HEK293 (cell line): ENCODE results near the gene LPIN2.

Source experiments
- CTCF ChIA-PET: fragments of 350-600 bp; formaldehyde crosslinking; extraction: SDS; loops from one replicate; lab custom pipeline; 2021; ENCODE audit warnings: antibody characterized with exemption; lab: Yijun Ruan, JAX
- POLR2A ChIA-PET: fragments of 300-600 bp; formaldehyde crosslinking; extraction: SDS; loops from one replicate; lab custom pipeline; 2020; ENCODE audit warnings: antibody characterized with exemption, inconsistent platforms; lab: Yijun Ruan, JAX
- H3K27ac ChIP-seq: fragments of 200-500 bp; sonication (Bioruptor generic); 2 replicates; pipeline ENCODE4 v1.5.1; 2014; ENCODE audit warnings: low read depth, low read length, control low read depth, inconsistent platforms; ENCODE audit errors: extremely low read depth
- H3K36me3 ChIP-seq, 2 experiments: fragments of 200-500 bp in 1 of 2; sonication (Bioruptor generic) in 1 of 2; 1 replicate in 1 of 2; 2 replicates in 1 of 2; pipeline ENCODE4 v1.5.1; 2014 to 2017; ENCODE audit warnings: inconsistent platforms in 2 of 2, low read length in 2 of 2; ENCODE audit not compliant: control insufficient read depth in 2 of 2, insufficient read depth in 1 of 2
- H3K4me1 ChIP-seq: fragments of 200-500 bp; sonication (Bioruptor generic); 2 replicates; pipeline ENCODE4 v1.5.1; 2014; ENCODE audit warnings: mild to moderate bottlenecking, low read length, inconsistent platforms; ENCODE audit not compliant: control insufficient read depth, insufficient read depth
- H3K4me3 ChIP-seq: 2 replicates; pipeline ENCODE4 v1.5.1; 2011; ENCODE audit warnings: low read depth, mild to moderate bottlenecking, control low read depth, low read length, moderate library complexity
- H3K9me3 ChIP-seq: fragments of 200-500 bp; sonication (Bioruptor generic); 2 replicates; pipeline ENCODE4 v1.5.1; 2014; ENCODE audit warnings: low read depth, low read length, inconsistent platforms; ENCODE audit not compliant: control insufficient read depth, insufficient read depth
- BCL11A ChIP-seq: fragments of 450-650 bp; formaldehyde crosslinking; IDR thresholded peaks from 2 replicates; pipeline ENCODE4 v1.5.1; 2016; ENCODE audit warnings: low read depth, missing biosample characterization, missing genetic modification characterization
- GLI4 ChIP-seq: fragments of 450-650 bp; formaldehyde crosslinking; IDR thresholded peaks from 2 replicates; pipeline ENCODE4 v1.5.1; 2016; ENCODE audit warnings: missing biosample characterization, missing genetic modification characterization
- SALL2 ChIP-seq: fragments of 450-650 bp; formaldehyde crosslinking; IDR thresholded peaks from 2 replicates; pipeline ENCODE4 v1.5.0; 2017; ENCODE audit warnings: missing biosample characterization, mild to moderate bottlenecking, missing genetic modification characterization, borderline replicate concordance
- ZBTB17 ChIP-seq: fragments of 450-650 bp; formaldehyde crosslinking; IDR thresholded peaks from 2 replicates; pipeline ENCODE4 v1.5.1; 2016; ENCODE audit warnings: missing biosample characterization, missing genetic modification characterization
- ZBTB48 ChIP-seq: fragments of 450-650 bp; formaldehyde crosslinking; IDR thresholded peaks from 2 replicates; pipeline ENCODE4 v1.5.1; 2016; ENCODE audit warnings: missing biosample characterization, missing genetic modification characterization
- ZBTB7A ChIP-seq: fragments of 450-650 bp; formaldehyde crosslinking; IDR thresholded peaks from 2 replicates; pipeline ENCODE4 v1.5.1; 2016; ENCODE audit warnings: low read depth, missing biosample characterization, missing genetic modification characterization
- ZFP41 ChIP-seq: fragments of 450-650 bp; formaldehyde crosslinking; IDR thresholded peaks from 2 replicates; pipeline ENCODE4 v1.5.1; 2016; ENCODE audit warnings: missing biosample characterization, missing genetic modification characterization, borderline replicate concordance
- ZNF112 ChIP-seq: fragments of 450-650 bp; formaldehyde crosslinking; IDR thresholded peaks from 2 replicates; pipeline ENCODE4 v1.5.0; 2017; ENCODE audit warnings: missing biosample characterization, missing genetic modification characterization
- ZNF133 ChIP-seq: fragments of 450-650 bp; formaldehyde crosslinking; IDR thresholded peaks from 2 replicates; pipeline ENCODE4 v1.5.1; 2016; ENCODE audit warnings: missing biosample characterization, missing genetic modification characterization
- ZNF138 ChIP-seq: fragments of 450-650 bp; formaldehyde crosslinking; IDR thresholded peaks from 2 replicates; pipeline ENCODE4 v1.5.1; 2016; ENCODE audit warnings: missing biosample characterization, missing genetic modification characterization, borderline replicate concordance
- ZNF19 ChIP-seq: fragments of 450-650 bp; formaldehyde crosslinking; IDR thresholded peaks from 2 replicates; pipeline ENCODE4; 2016; ENCODE audit warnings: missing biosample characterization, missing genetic modification characterization, low read depth
- ZNF214 ChIP-seq: fragments of 450-650 bp; formaldehyde crosslinking; IDR thresholded peaks from 2 replicates; pipeline ENCODE4 v1.5.1; 2017; ENCODE audit warnings: missing biosample characterization, mild to moderate bottlenecking, missing genetic modification characterization, borderline replicate concordance
- ZNF341 ChIP-seq: fragments of 450-650 bp; formaldehyde crosslinking; IDR thresholded peaks from 2 replicates; pipeline ENCODE4; 2016; ENCODE audit warnings: low read depth, missing biosample characterization, missing genetic modification characterization
- ZNF394 ChIP-seq: fragments of 450-650 bp; formaldehyde crosslinking; IDR thresholded peaks from 2 replicates; pipeline ENCODE4 v1.5.1; 2016; ENCODE audit warnings: missing biosample characterization, missing genetic modification characterization, mild to moderate bottlenecking, moderate library complexity, borderline replicate concordance
- ZNF473 ChIP-seq: fragments of 450-650 bp; formaldehyde crosslinking; IDR thresholded peaks from 2 replicates; pipeline ENCODE4 v1.5.1; 2017; ENCODE audit warnings: missing biosample characterization, missing genetic modification characterization
- ZNF626 ChIP-seq: fragments of 450-650 bp; sonication (Bioruptor Pico); formaldehyde crosslinking; IDR thresholded peaks from 2 replicates; pipeline ENCODE4 v1.5.1; 2018; ENCODE audit warnings: missing biosample characterization, missing genetic modification characterization, inconsistent platforms
- ZNF658 ChIP-seq: fragments of 450-650 bp; formaldehyde crosslinking; IDR thresholded peaks from 2 replicates; pipeline ENCODE4; 2016; ENCODE audit warnings: missing biosample characterization, missing genetic modification characterization
- ZNF670 ChIP-seq: fragments of 450-650 bp; formaldehyde crosslinking; IDR thresholded peaks from 2 replicates; pipeline ENCODE4 v1.5.1; 2016; ENCODE audit warnings: missing biosample characterization, missing genetic modification characterization, low read depth
- ZNF701 ChIP-seq: fragments of 450-650 bp; formaldehyde crosslinking; IDR thresholded peaks from 2 replicates; pipeline ENCODE4 v1.5.1; 2016; ENCODE audit warnings: missing biosample characterization, missing genetic modification characterization
- ZNF768 ChIP-seq: fragments of 450-650 bp; formaldehyde crosslinking; IDR thresholded peaks from 2 replicates; pipeline ENCODE4 v1.5.1; 2018; ENCODE audit warnings: missing biosample characterization, mild to moderate bottlenecking, missing genetic modification characterization
- ZNF777 ChIP-seq: fragments of 450-650 bp; formaldehyde crosslinking; IDR thresholded peaks from 2 replicates; pipeline ENCODE4 v1.5.1; 2017; ENCODE audit warnings: missing biosample characterization, missing genetic modification characterization, borderline replicate concordance
- ZNF843 ChIP-seq: fragments of 450-650 bp; formaldehyde crosslinking; IDR thresholded peaks from 2 replicates; pipeline ENCODE4 v1.5.1; 2016; ENCODE audit warnings: missing biosample characterization, missing genetic modification characterization
- ZSCAN23 ChIP-seq: fragments of 450-650 bp; formaldehyde crosslinking; IDR thresholded peaks from 2 replicates; pipeline ENCODE4 v1.5.1; 2016; ENCODE audit warnings: missing biosample characterization, missing genetic modification characterization
- TF ChIP-seq, protein P1 (sequence below): fragments of 450-650 bp; formaldehyde crosslinking; IDR thresholded peaks from 2 replicates; pipeline ENCODE4 v1.5.1; 2016; ENCODE audit warnings: missing biosample characterization, missing genetic modification characterization
- TF ChIP-seq, protein P2 (sequence below): fragments of 450-650 bp; formaldehyde crosslinking; IDR thresholded peaks from 2 replicates; pipeline ENCODE4 v1.5.1; 2016; ENCODE audit warnings: missing biosample characterization, missing genetic modification characterization
- TF ChIP-seq, protein P3 (sequence below): fragments of 450-650 bp; IDR thresholded peaks from 2 replicates; pipeline ENCODE4 v1.5.1; 2018; ENCODE audit warnings: missing biosample characterization, missing genetic modification characterization
- TF ChIP-seq, protein P4 (sequence below): fragments of 450-650 bp; formaldehyde crosslinking; IDR thresholded peaks from 2 replicates; pipeline ENCODE4 v1.5.1; 2016; ENCODE audit warnings: missing biosample characterization, missing genetic modification characterization
- TF ChIP-seq, protein P5 (sequence below): fragments of 450-650 bp; formaldehyde crosslinking; IDR thresholded peaks from 2 replicates; pipeline ENCODE4 v1.5.1; 2016; ENCODE audit warnings: missing biosample characterization, missing genetic modification characterization

Gene LPIN2

DNA sequence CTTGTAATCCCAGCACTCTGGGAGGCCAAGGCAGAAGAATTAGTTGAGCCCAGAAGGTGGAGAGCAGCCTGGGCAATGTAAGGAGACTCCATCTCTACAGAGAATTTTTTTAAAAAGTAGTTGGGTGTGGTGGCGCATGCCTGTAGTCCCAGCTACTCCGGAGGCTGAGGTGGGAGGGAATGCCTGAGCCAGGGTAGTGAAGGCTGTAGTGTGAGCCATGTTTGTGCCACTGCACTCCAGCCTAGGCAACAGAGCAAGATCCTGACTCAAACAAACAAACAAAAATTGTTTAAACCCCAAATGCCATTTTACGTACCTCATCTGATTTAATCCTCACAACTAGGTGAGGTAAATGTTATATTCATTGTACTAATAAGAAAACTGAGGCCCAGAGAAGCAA, 38.2 kb downstream of the LPIN2 start:
- POLR2A ChIA-PET: no interaction called here
- CTCF ChIA-PET: interaction anchor here (0.7 to 1.2 kb wide), 2 partner anchors 8 to 12 kb away, joined by 3 to 5 read pairs; no protein-coding TSS in a partner anchor

DNA sequence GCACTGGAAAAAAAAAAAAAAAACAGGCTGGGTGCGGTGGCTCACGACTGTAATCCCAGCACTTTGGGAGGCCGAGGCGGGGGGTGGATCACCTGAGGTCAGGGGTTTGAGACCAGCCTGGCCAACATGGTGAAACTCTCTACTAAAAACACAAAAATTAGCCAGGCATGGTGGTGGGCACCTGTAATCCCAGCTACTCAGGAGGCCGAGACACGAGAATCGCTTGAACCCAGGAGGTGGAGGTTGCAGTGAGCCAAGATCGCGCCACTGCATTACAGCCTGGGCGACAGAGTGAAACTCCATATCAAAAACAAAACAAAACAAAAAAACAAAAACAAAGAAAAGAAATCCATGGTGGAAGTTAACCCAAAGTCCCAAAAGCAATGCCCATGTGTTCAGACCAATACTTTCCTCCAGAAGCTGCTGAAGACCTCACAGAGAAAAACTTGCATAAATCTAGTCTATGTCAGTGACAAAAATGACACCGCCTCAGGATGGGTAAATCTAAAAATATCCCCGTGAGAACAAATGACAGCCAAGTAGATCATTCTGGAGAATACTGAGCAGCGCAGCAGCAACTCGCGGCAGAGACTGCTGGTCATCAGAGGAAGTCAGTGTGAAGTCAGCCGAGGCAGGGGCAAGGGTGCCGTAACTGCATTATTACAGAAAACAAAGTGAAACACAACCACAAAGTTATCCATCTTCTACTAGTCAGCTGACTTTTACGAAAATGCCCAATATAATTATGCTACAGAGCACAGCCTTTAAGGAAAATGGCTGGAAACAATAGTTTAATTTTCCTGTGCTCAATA, 41.0 kb downstream of the LPIN2 start:
- POLR2A ChIA-PET: no interaction called here
- H3K27ac ChIP-seq: no peak overlapping the region
- no peaks in the 10 kb centered on the region for H3K9me3 ChIP-seq
- no peaks in the 10 kb centered on the region for H3K36me3 ChIP-seq
- no peak overlapping the region for H3K4me3 ChIP-seq
- CTCF ChIA-PET: interaction anchor here (0.6 kb wide), 2 partner anchors 11 to 491 kb away, joined by 4 to 5 read pairs; no protein-coding TSS in a partner anchor
- peaks cover 7% of the 10 kb centered on the region for H3K4me1 ChIP-seq
- TF ChIP-seq, protein P1, sequence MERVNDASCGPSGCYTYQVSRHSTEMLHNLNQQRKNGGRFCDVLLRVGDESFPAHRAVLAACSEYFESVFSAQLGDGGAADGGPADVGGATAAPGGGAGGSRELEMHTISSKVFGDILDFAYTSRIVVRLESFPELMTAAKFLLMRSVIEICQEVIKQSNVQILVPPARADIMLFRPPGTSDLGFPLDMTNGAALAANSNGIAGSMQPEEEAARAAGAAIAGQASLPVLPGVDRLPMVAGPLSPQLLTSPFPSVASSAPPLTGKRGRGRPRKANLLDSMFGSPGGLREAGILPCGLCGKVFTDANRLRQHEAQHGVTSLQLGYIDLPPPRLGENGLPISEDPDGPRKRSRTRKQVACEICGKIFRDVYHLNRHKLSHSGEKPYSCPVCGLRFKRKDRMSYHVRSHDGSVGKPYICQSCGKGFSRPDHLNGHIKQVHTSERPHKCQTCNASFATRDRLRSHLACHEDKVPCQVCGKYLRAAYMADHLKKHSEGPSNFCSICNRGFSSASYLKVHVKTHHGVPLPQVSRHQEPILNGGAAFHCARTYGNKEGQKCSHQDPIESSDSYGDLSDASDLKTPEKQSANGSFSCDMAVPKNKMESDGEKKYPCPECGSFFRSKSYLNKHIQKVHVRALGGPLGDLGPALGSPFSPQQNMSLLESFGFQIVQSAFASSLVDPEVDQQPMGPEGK: no peak
- no peak for TF ChIP-seq ZNF768
- TF ChIP-seq ZNF133: no peak
- no peak for TF ChIP-seq ZNF626 (tag by site-specific recombination)
- no peak for TF ChIP-seq ZNF658 (tag by site-specific recombination)
- no peak for TF ChIP-seq ZNF670 (tag by site-specific recombination)
- TF ChIP-seq, protein P2, sequence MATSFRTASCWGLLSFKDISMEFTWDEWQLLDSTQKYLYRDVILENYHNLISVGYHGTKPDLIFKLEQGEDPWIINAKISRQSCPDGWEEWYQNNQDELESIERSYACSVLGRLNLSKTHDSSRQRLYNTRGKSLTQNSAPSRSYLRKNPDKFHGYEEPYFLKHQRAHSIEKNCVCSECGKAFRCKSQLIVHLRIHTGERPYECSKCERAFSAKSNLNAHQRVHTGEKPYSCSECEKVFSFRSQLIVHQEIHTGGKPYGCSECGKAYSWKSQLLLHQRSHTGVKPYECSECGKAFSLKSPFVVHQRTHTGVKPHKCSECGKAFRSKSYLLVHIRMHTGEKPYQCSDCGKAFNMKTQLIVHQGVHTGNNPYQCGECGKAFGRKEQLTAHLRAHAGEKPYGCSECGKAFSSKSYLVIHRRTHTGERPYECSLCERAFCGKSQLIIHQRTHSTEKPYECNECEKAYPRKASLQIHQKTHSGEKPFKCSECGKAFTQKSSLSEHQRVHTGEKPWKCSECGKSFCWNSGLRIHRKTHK (tag by site-specific recombination): no peak
- no peak for TF ChIP-seq ZNF473
- TF ChIP-seq ZFP41 (tag by site-specific recombination): no peak
- no peak for TF ChIP-seq ZNF112 (tag by site-specific recombination)
- TF ChIP-seq BCL11A (tag by site-specific recombination): no peak

More for the DNA sequence above, 38.2 kb downstream of the LPIN2 start:
- Histone ChIP-seq H3K4me1 (peaks cover 11% of the 10 kb centered on the region), H3K9me3 (no peaks in the 10 kb centered on the region), H3K27ac (no peak overlapping the region), H3K4me3 (no peak overlapping the region), H3K36me3 (no peaks in the 10 kb centered on the region)
- TF ChIP-seq ZNF214 (tag by site-specific recombination): no peak
- no peak for TF ChIP-seq GLI4
- TF ChIP-seq, protein P3, sequence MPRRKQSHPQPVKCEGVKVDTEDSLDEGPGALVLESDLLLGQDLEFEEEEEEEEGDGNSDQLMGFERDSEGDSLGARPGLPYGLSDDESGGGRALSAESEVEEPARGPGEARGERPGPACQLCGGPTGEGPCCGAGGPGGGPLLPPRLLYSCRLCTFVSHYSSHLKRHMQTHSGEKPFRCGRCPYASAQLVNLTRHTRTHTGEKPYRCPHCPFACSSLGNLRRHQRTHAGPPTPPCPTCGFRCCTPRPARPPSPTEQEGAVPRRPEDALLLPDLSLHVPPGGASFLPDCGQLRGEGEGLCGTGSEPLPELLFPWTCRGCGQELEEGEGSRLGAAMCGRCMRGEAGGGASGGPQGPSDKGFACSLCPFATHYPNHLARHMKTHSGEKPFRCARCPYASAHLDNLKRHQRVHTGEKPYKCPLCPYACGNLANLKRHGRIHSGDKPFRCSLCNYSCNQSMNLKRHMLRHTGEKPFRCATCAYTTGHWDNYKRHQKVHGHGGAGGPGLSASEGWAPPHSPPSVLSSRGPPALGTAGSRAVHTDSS: no peak
- TF ChIP-seq ZNF138: no peak
- TF ChIP-seq, protein P4, sequence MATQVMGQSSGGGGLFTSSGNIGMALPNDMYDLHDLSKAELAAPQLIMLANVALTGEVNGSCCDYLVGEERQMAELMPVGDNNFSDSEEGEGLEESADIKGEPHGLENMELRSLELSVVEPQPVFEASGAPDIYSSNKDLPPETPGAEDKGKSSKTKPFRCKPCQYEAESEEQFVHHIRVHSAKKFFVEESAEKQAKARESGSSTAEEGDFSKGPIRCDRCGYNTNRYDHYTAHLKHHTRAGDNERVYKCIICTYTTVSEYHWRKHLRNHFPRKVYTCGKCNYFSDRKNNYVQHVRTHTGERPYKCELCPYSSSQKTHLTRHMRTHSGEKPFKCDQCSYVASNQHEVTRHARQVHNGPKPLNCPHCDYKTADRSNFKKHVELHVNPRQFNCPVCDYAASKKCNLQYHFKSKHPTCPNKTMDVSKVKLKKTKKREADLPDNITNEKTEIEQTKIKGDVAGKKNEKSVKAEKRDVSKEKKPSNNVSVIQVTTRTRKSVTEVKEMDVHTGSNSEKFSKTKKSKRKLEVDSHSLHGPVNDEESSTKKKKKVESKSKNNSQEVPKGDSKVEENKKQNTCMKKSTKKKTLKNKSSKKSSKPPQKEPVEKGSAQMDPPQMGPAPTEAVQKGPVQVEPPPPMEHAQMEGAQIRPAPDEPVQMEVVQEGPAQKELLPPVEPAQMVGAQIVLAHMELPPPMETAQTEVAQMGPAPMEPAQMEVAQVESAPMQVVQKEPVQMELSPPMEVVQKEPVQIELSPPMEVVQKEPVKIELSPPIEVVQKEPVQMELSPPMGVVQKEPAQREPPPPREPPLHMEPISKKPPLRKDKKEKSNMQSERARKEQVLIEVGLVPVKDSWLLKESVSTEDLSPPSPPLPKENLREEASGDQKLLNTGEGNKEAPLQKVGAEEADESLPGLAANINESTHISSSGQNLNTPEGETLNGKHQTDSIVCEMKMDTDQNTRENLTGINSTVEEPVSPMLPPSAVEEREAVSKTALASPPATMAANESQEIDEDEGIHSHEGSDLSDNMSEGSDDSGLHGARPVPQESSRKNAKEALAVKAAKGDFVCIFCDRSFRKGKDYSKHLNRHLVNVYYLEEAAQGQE (tag by site-specific recombination): no peak
- no peak for TF ChIP-seq ZNF394 (tag by site-specific recombination)
- TF ChIP-seq ZSCAN23 (tag by site-specific recombination): no peak
- no peak for TF ChIP-seq ZNF19 (tag by site-specific recombination)
- no peak for TF ChIP-seq BCL11A (tag by site-specific recombination)
- TF ChIP-seq ZNF843 (tag by site-specific recombination): no peak
- TF ChIP-seq ZBTB7A: no peak
- no peak for TF ChIP-seq SALL2 (tag by site-specific recombination)
- no peak for TF ChIP-seq ZNF701 (tag by site-specific recombination)
- no peak for TF ChIP-seq ZBTB48 (tag by site-specific recombination)
- no peak for TF ChIP-seq ZNF341 (tag by site-specific recombination)
- TF ChIP-seq, protein P5, sequence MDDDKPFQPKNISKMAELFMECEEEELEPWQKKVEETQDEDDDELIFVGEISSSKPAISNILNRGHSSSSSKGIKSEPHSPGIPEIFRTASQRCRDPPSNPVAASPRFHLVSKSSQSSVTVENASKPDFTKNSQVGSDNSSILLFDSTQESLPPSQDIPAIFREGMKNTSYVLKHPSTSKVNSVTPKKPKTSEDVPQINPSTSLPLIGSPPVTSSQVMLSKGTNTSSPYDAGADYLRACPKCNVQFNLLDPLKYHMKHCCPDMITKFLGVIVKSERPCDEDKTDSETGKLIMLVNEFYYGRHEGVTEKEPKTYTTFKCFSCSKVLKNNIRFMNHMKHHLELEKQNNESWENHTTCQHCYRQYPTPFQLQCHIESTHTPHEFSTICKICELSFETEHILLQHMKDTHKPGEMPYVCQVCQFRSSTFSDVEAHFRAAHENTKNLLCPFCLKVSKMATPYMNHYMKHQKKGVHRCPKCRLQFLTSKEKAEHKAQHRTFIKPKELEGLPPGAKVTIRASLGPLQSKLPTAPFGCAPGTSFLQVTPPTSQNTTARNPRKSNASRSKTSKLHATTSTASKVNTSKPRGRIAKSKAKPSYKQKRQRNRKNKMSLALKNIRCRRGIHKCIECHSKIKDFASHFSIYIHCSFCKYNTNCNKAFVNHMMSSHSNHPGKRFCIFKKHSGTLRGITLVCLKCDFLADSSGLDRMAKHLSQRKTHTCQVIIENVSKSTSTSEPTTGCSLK (tag by site-specific recombination): no peak
- no peak for TF ChIP-seq ZNF777 (tag by site-specific recombination)
- TF ChIP-seq ZBTB17: no peak
